Stimulated activated memory B cell treated with anti-CD40 and anti-IgM and Interleukin-4, amounts not matched to agents 10 μg/mL and 1 μg/mL and 100 μg/mL, for 72 hours (primary cell): ENCODE measurements around the gene TRIM29.

Experiments used
- ATAC-seq: fragments of 150-1000 bp; cut with Tn5 transposase; 2 replicates; pipeline ENCODE4 v1.10.0; 2021
- H3K27ac Mint-ChIP-seq: one replicate; pipeline ENCODE4 v1.8.0; 2022; ENCODE audit warnings: mild to moderate bottlenecking, mixed read lengths
- H3K27me3 Mint-ChIP-seq: one replicate; pipeline ENCODE4 v1.8.0; 2022; ENCODE audit warnings: mixed read lengths
- H3K36me3 Mint-ChIP-seq: one replicate; pipeline ENCODE4 v1.8.0; 2022; ENCODE audit warnings: mixed read lengths
- H3K4me1 Mint-ChIP-seq: one replicate; pipeline ENCODE4 v1.8.0; 2022; ENCODE audit warnings: mixed read lengths
- H3K4me3 Mint-ChIP-seq: one replicate; pipeline ENCODE4 v1.8.0; 2022; ENCODE audit warnings: mild to moderate bottlenecking, moderate library complexity, mixed read lengths
- H3K9me3 Mint-ChIP-seq: one replicate; pipeline ENCODE4 v1.8.0; 2022; ENCODE audit warnings: mixed read lengths

Gene TRIM29

DNA sequence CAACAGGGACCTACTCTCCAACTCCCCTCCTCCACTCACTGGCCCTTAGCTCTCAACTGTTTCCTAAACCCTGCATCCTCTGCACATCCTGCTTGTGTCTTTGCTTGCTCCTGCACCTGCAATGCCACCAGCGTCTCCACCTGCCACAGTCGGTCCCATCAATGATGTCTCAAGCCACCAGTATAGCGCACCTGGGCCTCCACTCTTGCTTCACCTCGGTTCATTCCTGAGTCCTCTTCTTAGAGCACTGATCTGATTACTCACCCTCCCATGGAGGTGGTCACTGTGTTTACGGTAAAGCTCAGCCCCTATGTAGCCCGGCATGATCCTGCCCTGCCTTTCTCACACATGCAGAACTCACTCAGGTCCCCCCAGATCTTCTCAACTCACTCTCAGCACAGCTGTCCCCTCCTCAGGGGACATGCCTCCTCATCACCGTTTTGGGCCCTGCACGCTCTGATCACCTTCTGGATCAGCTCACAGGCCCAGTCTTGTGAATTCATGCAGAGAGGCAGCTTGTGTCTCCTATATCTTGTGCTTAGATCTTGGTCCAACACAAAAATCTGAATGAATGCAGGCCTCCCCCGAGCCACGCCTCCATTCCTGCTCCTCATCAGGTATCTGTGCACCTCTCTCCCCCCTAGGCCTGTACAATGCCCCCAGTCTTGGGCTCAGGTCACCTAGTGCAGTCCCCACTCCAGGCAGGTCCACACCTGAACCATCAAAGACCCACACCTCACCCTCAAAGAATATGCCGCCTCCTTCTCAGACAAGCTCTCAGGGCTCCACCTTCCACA, 31.4 kb downstream of the TRIM29 start:
- Mint-ChIP-seq H3K9me3 (no peaks in the 10 kb centered on the region), H3K4me1 (no peaks in the 10 kb centered on the region), H3K27me3 (peaks cover 62% of the 10 kb centered on the region), H3K27ac (no peak overlapping the region), H3K4me3 (no peak overlapping the region), H3K36me3 (no peaks in the 10 kb centered on the region)
- ATAC-seq = no peak

DNA sequence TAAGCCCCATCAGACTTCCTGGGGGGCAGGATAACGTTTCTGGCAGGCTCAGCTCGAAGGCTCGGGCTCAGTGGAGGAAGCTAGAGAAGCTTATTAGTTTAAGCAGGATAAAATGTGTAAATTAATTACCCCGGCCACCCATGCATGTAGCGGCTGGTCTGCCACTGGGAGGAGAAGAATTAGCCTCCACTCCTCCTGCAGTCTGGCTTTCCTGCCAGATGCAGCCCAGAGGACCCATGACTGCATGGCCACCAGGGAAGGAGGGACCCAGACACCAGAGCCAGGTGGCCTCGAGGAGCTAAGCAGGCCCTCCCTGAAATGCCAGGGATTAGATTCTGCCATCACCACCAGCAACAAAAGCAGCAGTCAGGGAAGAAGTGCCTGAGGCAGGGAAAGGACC, 32.3 kb downstream of the TRIM29 start:
- Mint-ChIP-seq H3K4me1 (no peaks in the 10 kb centered on the region), H3K4me3 (no peak overlapping the region), H3K9me3 (no peaks in the 10 kb centered on the region), H3K36me3 (no peaks in the 10 kb centered on the region), H3K27ac (no peak overlapping the region), H3K27me3 (peaks cover 60% of the 10 kb centered on the region)
- no peak for ATAC-seq

DNA sequence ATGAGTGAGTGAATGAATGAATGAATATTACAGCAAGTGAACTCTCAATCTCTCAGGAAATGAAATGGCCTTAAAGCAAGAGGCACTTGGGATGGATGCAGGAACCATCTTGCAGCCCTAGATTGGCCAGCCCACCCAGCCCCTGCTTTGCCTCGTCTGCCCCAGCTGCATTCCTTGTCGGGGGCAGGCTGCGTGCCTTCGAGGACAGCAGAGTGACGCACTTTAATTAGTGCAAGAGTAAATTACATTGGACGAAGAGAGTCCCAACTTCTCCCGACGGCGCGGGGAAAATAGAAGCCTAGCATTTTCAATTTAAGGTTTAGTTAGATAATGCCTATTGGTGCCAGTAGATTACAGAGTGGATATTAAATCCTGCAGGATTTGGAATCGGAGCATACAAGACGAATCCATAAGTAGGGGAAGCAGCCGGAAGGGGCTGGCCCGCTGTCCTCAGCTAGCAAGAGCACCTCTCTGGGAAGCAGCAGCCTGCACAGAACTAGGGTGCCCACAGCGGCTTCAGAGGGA, 33.8 kb downstream of the TRIM29 start:
- no peaks in the 10 kb centered on the region for H3K9me3 Mint-ChIP-seq
- no peaks in the 10 kb centered on the region for H3K4me1 Mint-ChIP-seq
- H3K27ac Mint-ChIP-seq = no peak overlapping the region
- H3K4me3 Mint-ChIP-seq = no peak overlapping the region
- peaks cover 59% of the 10 kb centered on the region for H3K27me3 Mint-ChIP-seq
- no peak for ATAC-seq
- H3K36me3 Mint-ChIP-seq = no peaks in the 10 kb centered on the region

DNA sequence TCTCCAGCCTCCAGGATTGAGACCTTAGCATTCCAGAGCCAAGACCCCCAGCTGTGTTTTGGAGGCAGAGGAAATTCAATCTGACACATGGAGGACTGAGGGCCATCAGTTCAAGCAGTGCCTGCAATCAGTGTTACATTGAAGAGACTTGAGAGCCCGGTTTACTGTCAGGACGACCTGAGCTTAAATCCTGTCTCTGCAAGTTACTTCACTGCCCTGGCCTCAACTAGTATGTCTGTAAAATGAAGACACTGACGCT, 35.1 kb downstream of the TRIM29 start:
- ATAC-seq = no peak
- H3K36me3 Mint-ChIP-seq = no peaks in the 10 kb centered on the region
- H3K4me3 Mint-ChIP-seq = no peak overlapping the region
- H3K9me3 Mint-ChIP-seq = no peaks in the 10 kb centered on the region
- H3K27me3 Mint-ChIP-seq = peaks cover 57% of the 10 kb centered on the region
- no peak overlapping the region for H3K27ac Mint-ChIP-seq
- no peaks in the 10 kb centered on the region for H3K4me1 Mint-ChIP-seq

DNA sequence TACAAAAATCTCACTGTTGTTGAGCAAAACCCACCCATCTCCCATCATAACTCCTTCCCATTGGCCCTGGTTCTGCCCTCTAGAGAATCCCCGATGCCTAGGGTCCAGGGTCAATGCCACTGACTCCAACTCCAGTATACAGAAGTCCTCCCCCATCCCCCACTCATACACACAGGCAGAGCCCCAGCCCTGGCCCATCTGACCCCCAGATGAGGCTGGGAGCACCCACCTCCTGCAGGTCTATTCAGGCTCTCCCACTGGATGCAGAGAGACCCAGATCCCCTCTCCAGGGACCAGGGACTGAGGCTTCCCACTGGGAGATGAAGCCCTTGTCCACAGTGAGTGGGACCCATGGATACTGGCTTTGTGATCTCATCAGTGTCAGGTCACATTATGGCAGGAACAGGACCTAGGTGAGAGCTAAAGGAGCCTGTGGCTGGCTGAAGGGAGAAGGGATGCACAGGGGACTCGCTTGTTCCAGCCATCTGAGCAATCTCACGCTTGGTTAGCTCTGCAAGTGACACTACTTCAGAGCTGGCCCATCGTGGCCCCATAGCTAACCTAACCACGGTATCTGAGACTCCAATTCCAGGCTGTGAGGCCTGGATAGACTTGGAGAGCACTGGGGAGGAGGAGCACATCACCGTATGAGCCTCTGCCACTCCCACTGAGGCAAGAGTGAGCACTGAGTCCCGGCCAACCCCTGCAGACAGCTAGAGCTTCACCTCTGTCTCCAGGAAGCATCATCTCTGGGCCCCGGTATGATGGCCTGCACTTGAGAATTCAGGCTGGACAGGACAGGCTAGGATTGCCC, 35.7 kb downstream of the TRIM29 start:
- no peaks in the 10 kb centered on the region for H3K9me3 Mint-ChIP-seq
- peaks cover 52% of the 10 kb centered on the region for H3K27me3 Mint-ChIP-seq
- no peak overlapping the region for H3K27ac Mint-ChIP-seq
- no peaks in the 10 kb centered on the region for H3K4me1 Mint-ChIP-seq
- ATAC-seq = no peak
- H3K36me3 Mint-ChIP-seq = no peaks in the 10 kb centered on the region
- no peak overlapping the region for H3K4me3 Mint-ChIP-seq

DNA sequence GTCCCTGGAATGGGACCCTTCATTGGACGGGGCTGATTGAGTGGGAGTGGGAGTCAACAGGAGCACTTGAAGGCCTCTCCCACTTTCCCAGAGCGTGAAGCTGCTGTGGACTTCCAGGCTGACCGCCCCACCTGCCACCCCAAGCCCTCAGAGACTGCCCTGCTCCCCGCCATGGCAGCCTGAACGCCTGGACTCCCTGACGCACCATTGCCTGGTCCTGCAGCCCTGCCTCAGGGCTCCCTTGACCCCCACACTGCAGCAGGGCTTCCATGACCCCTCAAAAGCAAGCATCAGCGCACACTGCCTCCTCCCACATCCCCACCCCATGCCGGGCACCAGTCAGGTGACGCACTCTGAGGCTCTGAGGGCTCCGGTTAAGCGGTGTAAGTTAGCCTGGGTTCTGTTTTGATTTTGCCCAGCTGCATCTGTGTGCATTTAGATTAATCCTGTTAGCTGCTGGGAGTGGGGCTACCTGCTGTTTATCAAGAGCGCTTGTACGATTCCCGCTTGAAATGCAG, 39.4 kb downstream of the TRIM29 start:
- Mint-ChIP-seq H3K27ac (no peak overlapping the region), H3K4me3 (no peak overlapping the region), H3K9me3 (no peaks in the 10 kb centered on the region), H3K4me1 (no peaks in the 10 kb centered on the region), H3K36me3 (no peaks in the 10 kb centered on the region), H3K27me3 (peaks cover 40% of the 10 kb centered on the region)
- no peak for ATAC-seq

DNA sequence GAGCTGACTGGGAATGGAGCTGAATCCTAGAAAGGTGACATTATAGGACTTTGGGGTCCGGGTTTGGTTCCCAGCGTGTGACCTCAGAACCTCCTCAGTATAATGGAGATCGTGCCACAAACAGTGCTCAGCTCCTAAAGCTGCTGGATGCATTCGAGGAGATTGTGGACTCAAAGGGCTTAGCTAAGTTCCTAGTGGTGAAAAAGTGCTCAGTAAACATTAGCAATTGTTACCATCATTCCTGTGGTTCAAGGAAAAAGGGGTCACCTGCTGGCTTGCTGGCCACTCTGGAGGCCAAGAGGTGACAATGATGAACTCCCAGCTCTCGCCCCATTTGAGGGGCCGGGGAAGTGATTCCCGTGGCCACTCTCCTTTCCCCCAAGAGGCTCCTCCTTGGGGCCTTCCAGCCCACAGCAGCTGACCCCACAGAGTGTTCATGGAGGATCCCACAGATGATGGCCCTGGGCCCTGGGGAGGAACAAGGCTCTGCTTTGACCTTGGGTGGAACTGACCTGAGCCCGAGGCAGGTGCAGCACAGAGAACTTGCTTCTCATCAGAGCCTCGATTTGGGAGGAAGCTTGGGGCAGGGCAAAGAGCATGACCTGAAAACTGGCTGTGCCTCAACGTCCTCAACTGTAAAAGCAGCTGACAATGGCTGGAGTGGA, 40.1 kb downstream of the TRIM29 start:
- H3K27ac Mint-ChIP-seq = no peak overlapping the region
- no peaks in the 10 kb centered on the region for H3K36me3 Mint-ChIP-seq
- H3K4me1 Mint-ChIP-seq = no peaks in the 10 kb centered on the region
- H3K27me3 Mint-ChIP-seq = peaks cover 40% of the 10 kb centered on the region
- no peak for ATAC-seq
- H3K4me3 Mint-ChIP-seq = no peak overlapping the region
- H3K9me3 Mint-ChIP-seq = no peaks in the 10 kb centered on the region

DNA sequence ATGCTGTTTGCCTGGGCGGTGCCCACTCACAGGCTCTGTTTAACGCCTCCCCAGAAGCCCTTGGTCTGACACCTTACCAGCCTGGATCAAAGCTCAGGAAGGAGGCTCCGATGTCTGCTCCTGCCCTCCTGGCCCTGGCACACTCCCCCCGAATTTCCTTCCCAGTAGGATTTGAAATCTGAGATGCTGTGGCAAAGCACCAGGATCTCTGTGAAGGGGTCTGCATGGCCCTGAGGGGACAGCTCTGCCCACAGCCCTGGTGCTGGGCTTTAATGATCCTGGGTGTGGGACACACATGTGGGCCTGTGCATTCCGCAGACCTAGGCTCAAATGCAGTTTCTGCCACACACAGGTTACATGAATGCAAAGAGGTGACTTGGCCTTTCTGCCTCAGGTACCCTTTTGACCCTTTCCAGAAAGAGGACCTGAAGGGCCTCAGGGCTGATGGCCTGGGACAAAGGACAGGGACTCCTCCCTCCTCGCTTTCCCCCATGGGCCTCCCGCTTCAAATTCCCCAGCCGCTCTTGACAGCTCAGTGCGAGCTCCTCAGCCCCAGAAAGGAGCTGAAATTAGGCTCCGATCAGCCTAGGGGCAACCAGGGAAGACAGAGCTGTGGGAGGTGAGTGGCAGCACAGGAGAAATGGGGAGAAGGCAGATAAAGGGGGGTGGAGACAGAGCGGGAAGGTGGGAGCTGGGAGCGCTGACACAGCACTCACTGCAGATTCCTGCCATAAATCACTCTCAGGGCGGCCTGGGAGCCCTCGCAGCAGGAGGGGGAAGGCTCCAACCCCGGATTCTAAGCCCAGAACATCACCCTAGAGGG, 41.3 kb downstream of the TRIM29 start:
- no peak overlapping the region for H3K27ac Mint-ChIP-seq
- H3K4me1 Mint-ChIP-seq = no peaks in the 10 kb centered on the region
- no peak for ATAC-seq
- H3K27me3 Mint-ChIP-seq = peaks cover 42% of the 10 kb centered on the region
- H3K4me3 Mint-ChIP-seq = no peak overlapping the region
- no peaks in the 10 kb centered on the region for H3K9me3 Mint-ChIP-seq
- H3K36me3 Mint-ChIP-seq = no peaks in the 10 kb centered on the region

DNA sequence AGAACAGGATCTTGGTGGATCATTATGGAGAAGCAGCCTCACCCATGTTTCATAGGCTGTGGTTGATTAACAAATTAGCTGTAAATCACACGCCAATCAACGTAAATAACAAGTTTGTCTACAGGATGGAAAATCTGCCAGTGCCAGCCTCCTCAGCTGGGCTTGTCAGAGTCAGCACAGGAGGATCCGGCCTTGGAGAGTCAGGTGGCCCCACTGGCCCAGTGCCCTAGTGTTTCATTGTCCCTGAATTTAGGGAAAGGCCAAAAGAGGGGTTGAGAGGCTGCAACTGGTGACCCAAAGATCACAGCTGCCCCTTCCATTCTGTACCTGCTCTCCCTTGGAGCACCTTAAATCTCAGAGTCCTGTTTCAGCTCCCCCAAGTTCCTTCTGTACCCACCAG, 42.4 kb downstream of the TRIM29 start:
- Mint-ChIP-seq H3K9me3 (no peaks in the 10 kb centered on the region), H3K36me3 (no peaks in the 10 kb centered on the region), H3K4me3 (no peak overlapping the region), H3K27ac (no peak overlapping the region), H3K4me1 (no peaks in the 10 kb centered on the region), H3K27me3 (peaks cover 33% of the 10 kb centered on the region)
- ATAC-seq = no peak

DNA sequence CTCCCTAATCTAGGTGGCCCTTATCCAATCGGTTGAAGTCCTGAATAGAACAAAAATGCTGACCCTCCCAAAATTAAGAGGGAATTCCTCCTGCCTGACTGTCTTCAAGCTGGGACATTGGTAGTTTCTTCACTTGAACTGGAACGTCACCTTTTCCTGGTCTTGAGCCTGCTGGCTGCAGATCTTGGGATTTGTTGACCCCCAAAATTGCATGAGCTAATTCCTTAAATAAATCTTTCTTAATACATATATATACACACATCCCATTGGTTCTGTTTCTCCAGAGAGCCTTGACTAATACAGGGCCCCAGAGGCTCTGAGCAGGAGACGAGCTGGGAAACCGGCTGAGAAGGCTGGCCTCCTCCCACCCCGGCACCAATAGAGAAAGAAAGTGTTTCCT, 46.2 kb downstream of the TRIM29 start:
- Mint-ChIP-seq H3K27me3 (peaks cover 20% of the 10 kb centered on the region), H3K36me3 (no peaks in the 10 kb centered on the region), H3K27ac (no peak overlapping the region), H3K9me3 (no peaks in the 10 kb centered on the region), H3K4me3 (no peak overlapping the region), H3K4me1 (no peaks in the 10 kb centered on the region)
- no peak for ATAC-seq

DNA sequence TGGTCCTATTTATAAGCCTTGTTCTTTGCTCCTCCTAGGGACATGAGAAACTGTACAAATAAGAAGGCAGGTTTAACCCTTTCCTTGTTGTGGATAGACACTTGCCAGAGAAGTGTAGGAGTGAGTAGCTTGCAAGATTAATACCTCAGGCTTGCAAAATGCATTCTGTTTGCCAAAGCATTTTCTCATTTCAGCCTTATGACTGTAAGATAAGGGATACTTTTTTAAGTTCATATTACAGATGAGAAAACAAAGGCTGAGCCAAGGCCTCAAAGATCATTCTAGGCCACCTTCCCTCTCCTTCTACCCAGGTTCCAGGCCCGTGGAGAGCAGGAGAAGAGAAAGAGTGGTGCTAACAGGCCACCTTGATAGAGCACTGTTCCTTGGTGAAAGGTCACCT, 46.8 kb downstream of the TRIM29 start:
- no peaks in the 10 kb centered on the region for H3K4me1 Mint-ChIP-seq
- H3K9me3 Mint-ChIP-seq = no peaks in the 10 kb centered on the region
- H3K27me3 Mint-ChIP-seq = peaks cover 20% of the 10 kb centered on the region
- ATAC-seq = no peak
- no peaks in the 10 kb centered on the region for H3K36me3 Mint-ChIP-seq
- no peak overlapping the region for H3K27ac Mint-ChIP-seq
- no peak overlapping the region for H3K4me3 Mint-ChIP-seq

DNA sequence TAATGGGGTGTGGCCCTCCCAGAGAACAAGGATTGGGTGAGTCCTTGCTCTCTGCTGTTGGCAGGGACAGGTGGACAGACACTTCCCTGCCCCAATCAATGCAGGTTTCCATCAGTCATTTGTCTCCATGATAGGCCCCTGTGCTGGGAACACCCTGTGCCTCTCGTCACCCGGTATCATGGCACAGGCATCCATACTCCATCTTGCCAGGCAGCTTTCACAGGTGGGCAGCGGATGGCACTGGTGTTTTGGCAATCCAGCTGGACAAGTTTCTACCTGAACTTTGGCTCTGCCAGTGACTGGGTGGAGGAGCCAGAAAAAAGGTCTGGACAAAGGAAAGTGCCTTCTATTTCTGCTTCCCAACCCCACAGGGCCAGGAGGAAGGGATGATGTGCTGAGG, 47.5 kb downstream of the TRIM29 start:
- Mint-ChIP-seq H3K9me3 (peaks cover 4% of the 10 kb centered on the region), H3K36me3 (peaks cover 6% of the 10 kb centered on the region), H3K4me3 (no peak overlapping the region), H3K4me1 (no peaks in the 10 kb centered on the region), H3K27ac (no peak overlapping the region), H3K27me3 (peaks cover 20% of the 10 kb centered on the region)
- no peak for ATAC-seq

DNA sequence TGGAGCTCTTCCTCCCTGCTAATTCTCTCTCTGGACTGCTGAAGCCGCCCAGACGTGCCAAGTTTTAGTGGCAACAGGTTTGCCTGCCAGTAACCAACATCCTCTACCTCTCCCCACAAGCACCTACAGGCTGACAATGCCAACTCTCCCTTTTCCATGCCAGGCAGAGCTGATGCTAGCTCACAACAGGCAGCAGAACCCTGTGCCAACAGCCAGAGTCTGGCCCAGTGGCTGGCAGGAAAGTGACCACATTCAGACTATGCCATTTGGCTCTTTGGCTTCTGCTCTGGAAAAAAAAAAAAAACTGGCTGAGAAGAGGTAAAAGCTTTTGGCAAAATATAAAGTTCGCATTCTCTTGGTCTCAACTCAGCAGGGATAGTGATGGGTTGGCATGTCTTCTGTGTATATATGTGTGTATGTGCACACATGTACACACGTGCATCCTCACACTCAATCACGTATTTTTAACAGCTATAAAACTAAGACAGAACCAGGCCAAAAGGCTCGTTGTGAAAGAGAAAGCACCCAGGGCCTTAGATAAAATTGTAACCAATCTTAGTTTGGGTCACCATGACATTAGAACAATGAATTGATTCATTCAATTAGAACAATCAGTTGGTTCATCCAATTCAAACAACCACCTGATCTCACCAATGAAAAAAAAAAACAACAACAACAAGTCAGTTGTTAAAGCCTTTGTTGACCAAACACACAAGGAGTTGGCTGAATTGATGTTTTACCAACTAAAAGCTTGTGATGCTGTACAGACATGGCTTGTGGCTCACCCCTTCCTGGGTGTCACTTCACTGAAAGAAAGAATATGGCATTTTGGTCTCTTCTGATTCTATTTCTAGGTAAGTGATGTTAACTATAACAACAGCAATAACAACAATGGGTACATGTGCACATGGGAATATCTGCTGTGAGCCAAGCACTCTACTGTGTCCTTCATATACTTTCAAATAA, 48.6 kb downstream of the TRIM29 start:
- H3K4me3 Mint-ChIP-seq = no peak overlapping the region
- peaks cover 7% of the 10 kb centered on the region for H3K36me3 Mint-ChIP-seq
- no peaks in the 10 kb centered on the region for H3K4me1 Mint-ChIP-seq
- no peak overlapping the region for H3K27ac Mint-ChIP-seq
- H3K9me3 Mint-ChIP-seq = peaks cover 7% of the 10 kb centered on the region
- no peak for ATAC-seq
- H3K27me3 Mint-ChIP-seq = peaks cover 22% of the 10 kb centered on the region

DNA sequence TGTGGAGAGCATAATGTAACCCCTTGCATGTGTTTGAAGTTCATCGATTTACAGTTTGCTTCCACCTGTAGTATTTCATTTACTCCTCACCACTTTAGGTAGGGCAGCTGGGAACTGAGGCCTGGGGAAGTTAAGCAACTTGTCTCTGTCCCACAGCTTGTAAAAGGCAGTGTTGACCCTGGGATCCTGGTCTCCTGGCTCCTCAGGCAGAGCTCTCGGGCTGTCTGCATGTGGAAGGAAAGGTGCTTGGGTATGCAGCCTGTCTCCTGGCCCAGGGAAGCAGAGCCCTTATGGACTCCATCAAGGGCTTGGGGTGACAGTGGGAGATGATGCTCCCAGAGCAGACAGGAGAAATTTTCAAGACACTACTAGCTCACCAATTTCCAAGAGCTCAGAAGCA, 49.9 kb downstream of the TRIM29 start:
- Mint-ChIP-seq H3K27me3 (peaks cover 22% of the 10 kb centered on the region), H3K27ac (no peak overlapping the region), H3K9me3 (peaks cover 10% of the 10 kb centered on the region), H3K4me3 (no peak overlapping the region), H3K4me1 (no peaks in the 10 kb centered on the region), H3K36me3 (peaks cover 12% of the 10 kb centered on the region)
- ATAC-seq = no peak
